CD8-positive, alpha-beta memory T cell (primary cell): ENCODE data around the gene GSX2. TPM values are rescaled to one million over a fixed set of nuclear protein-coding genes. Genes with fewer than 3 reads are reported as not detected.

Experiments
- CTCF ChIA-PET: fragments of 350-600 bp; sonication (Branson Sonifier 250); formaldehyde crosslinking; loops from one replicate; lab custom pipeline; 2021; ENCODE audit warnings: antibody characterized with exemption; lab: Charles Lee
- POLR2A ChIA-PET: fragments of 350-600 bp; sonication (Branson Sonifier 250); formaldehyde crosslinking; loops from one replicate; lab custom pipeline; 2021; ENCODE audit warnings: antibody characterized with exemption; lab: Charles Lee
- DNase-seq, 5 donors: peaks; one replicate each; pipeline versions ENCODE4 v3.0.0 to v3.0.0-alpha.2; 2020 to 2022; ENCODE audit warnings: mixed read lengths in 1 of 5
- H3K27ac ChIP-seq: one replicate; pipeline ENCODE4 v1.7.0; 2013; ENCODE audit warnings: low read depth, mild to moderate bottlenecking, low read length, moderate library complexity
- H3K27me3 ChIP-seq: 2 replicates; pipeline ENCODE4 v1.7.0; 2013; ENCODE audit warnings: low read length, mild to moderate bottlenecking; ENCODE audit not compliant: insufficient read depth, poor library complexity, severe bottlenecking
- H3K36me3 ChIP-seq: 2 replicates; pipeline ENCODE4 v1.7.0; 2013; ENCODE audit warnings: mild to moderate bottlenecking, low read length, moderate library complexity; ENCODE audit not compliant: insufficient read depth
- H3K4me1 ChIP-seq: 2 replicates; pipeline ENCODE4 v1.7.0; 2013; ENCODE audit warnings: mild to moderate bottlenecking, low read length, moderate library complexity; ENCODE audit not compliant: insufficient read depth
- H3K4me3 ChIP-seq: 2 replicates; pipeline ENCODE4 v1.7.0; 2013; ENCODE audit warnings: mild to moderate bottlenecking, low read length
- H3K9me3 ChIP-seq: 2 replicates; pipeline ENCODE4 v1.7.0; 2013; ENCODE audit warnings: mild to moderate bottlenecking, low read length
- H3K27ac Mint-ChIP-seq, 8 donors: one replicate each; pipeline ENCODE4 v1.8.0; 2020 to 2021; ENCODE audit warnings: mixed read lengths in 8 of 8, mild to moderate bottlenecking in 6 of 8, inconsistent platforms in 3 of 8, moderate library complexity in 3 of 8
- H3K27me3 Mint-ChIP-seq, 2 donors: one replicate each; pipeline ENCODE4 v1.8.0; 2020 to 2021; ENCODE audit warnings: mixed read lengths in 2 of 2, mild to moderate bottlenecking in 1 of 2, moderate library complexity in 1 of 2
- H3K36me3 Mint-ChIP-seq, 3 donors: one replicate each; pipeline ENCODE4 v1.8.0; 2020 to 2021; ENCODE audit warnings: mixed read lengths in 3 of 3, inconsistent platforms in 1 of 3, mild to moderate bottlenecking in 1 of 3
- H3K4me1 Mint-ChIP-seq, 3 donors: one replicate each; pipeline ENCODE4 v1.8.0; 2020 to 2021; ENCODE audit warnings: mixed read lengths in 3 of 3, inconsistent platforms in 1 of 3, mild to moderate bottlenecking in 1 of 3
- H3K4me3 Mint-ChIP-seq, 7 donors: one replicate each; pipeline ENCODE4 v1.8.0; 2020 to 2021; ENCODE audit warnings: mixed read lengths in 7 of 7, mild to moderate bottlenecking in 6 of 7, moderate library complexity in 4 of 7, inconsistent platforms in 2 of 7
- H3K9me3 Mint-ChIP-seq, 5 donors: one replicate each; pipeline ENCODE4 v1.8.0; 2020 to 2022; ENCODE audit warnings: mixed read lengths in 5 of 5, mild to moderate bottlenecking in 3 of 5, moderate library complexity in 2 of 5, inconsistent platforms in 1 of 5
- polyA plus RNA-seq: library from polyadenylated mRNA; unstranded; fragments of 300-500 nt; fragmentation: Illumina TruSeq; gene quantifications from one replicate; pipeline ENCODE4 v1.2.3, GENCODE V29; 2021
- total RNA-seq, 2 experiments: library from RNA; stranded (reverse); gene quantifications; one replicate each; pipeline ENCODE4 v1.2.3, GENCODE V29; 2021

GSX2 gene
- total and polyA plus RNA-seq, 3 experiments from 2014 or later: not detected

- Mint-ChIP-seq H3K27ac (no peak overlapping the region), H3K36me3 (peaks cover 0 to 6% (median 0%) of the 10 kb centered on the region in 3 donors), H3K4me1 (no peaks in the 10 kb centered on the region), H3K27me3 (peaks cover 6 to 33% of the 10 kb centered on the region in 2 donors), H3K4me3 (no peak overlapping the region), H3K9me3 (no peaks in the 10 kb centered on the region)
- ChIA-PET POLR2A (no interaction called here), CTCF (no interaction called here)
- H3K4me1 ChIP-seq: no peaks in the 10 kb centered on the region
- H3K36me3 ChIP-seq: no peaks in the 10 kb centered on the region
- H3K27ac ChIP-seq: no peak overlapping the region
- H3K9me3 ChIP-seq: no peaks in the 10 kb centered on the region
- H3K27me3 ChIP-seq: peaks cover 3% of the 10 kb centered on the region
- no peak for DNase-seq
- no peak overlapping the region for H3K4me3 ChIP-seq
Measured at GRCh38 chr4:54082168-54082567, 17.8 kb upstream of the GSX2 start.

GRCh38 chr4:54085284-54085683 is 14.7 kb upstream of the GSX2 start:
- H3K4me1 Mint-ChIP-seq: no peaks in the 10 kb centered on the region
- H3K27me3 ChIP-seq: peaks cover 3% of the 10 kb centered on the region
- H3K27ac Mint-ChIP-seq: no peak overlapping the region
- H3K4me3 Mint-ChIP-seq: no peak overlapping the region
- H3K4me3 ChIP-seq: no peak overlapping the region
- ChIA-PET POLR2A (interaction anchor here (0.7 kb wide), 2 partner anchors 80 to 662 kb away, joined by 3 to 8 read pairs; no protein-coding TSS in a partner anchor), CTCF (interaction anchor here (0.9 kb wide), 1 partner anchor 28 kb away, joined by 3 read pairs; no protein-coding TSS in a partner anchor)
- H3K27me3 Mint-ChIP-seq: peaks cover 2 to 24% of the 10 kb centered on the region in 2 donors
- no peak for DNase-seq
- H3K9me3 ChIP-seq: no peaks in the 10 kb centered on the region
- H3K27ac ChIP-seq: no peak overlapping the region
- peaks cover 0 to 6% (median 0%) of the 10 kb centered on the region in 3 donors for H3K36me3 Mint-ChIP-seq
- H3K4me1 ChIP-seq: no peaks in the 10 kb centered on the region
- H3K9me3 Mint-ChIP-seq: no peaks in the 10 kb centered on the region
- H3K36me3 ChIP-seq: no peaks in the 10 kb centered on the region

- Histone ChIP-seq H3K4me1 (peaks cover 14% of the 10 kb centered on the region), H3K27ac (no peak overlapping the region), H3K9me3 (no peaks in the 10 kb centered on the region), H3K4me3 (no peak overlapping the region), H3K27me3 (peaks cover 26% of the 10 kb centered on the region), H3K36me3 (no peaks in the 10 kb centered on the region)
- no peak for DNase-seq
- POLR2A ChIA-PET: no interaction called here
- peaks cover 24 to 53% of the 10 kb centered on the region in 2 donors for H3K27me3 Mint-ChIP-seq
- no peaks in the 10 kb centered on the region for H3K9me3 Mint-ChIP-seq
- H3K36me3 Mint-ChIP-seq: no peaks in the 10 kb centered on the region
- H3K4me3 Mint-ChIP-seq: peak overlapping the region in 1 of 7 donors; percentile 12
- H3K27ac Mint-ChIP-seq: no peak overlapping the region
- H3K4me1 Mint-ChIP-seq: peaks cover 22 to 27% (median 25%) of the 10 kb centered on the region in 3 donors
- CTCF ChIA-PET: no interaction called here
Measured at GRCh38 chr4:54089875-54090274, 10.1 kb upstream of the GSX2 start.

GRCh38 chr4:54090404-54090803 is 9.6 kb upstream of the GSX2 start:
- peaks cover 29 to 58% of the 10 kb centered on the region in 2 donors for H3K27me3 Mint-ChIP-seq

GRCh38 chr4:54090804-54091623 is 8.9 kb upstream of the GSX2 start:
- DNase-seq: peak in 3 of 5 donors; percentile 25 to 59 (median 29)
- no peaks in the 10 kb centered on the region for H3K9me3 Mint-ChIP-seq
- no peaks in the 10 kb centered on the region for H3K36me3 Mint-ChIP-seq
- peak overlapping the region in 3 of 8 donors; percentile 33 to 41 (median 37) for H3K27ac Mint-ChIP-seq
- peak overlapping the region; percentile 83 to 94 (median 86) for H3K4me3 Mint-ChIP-seq
- ChIA-PET CTCF (no interaction called here), POLR2A (no interaction called here)
- H3K4me3 ChIP-seq: peak overlapping the region; percentile 62
- peaks cover 22 to 27% (median 26%) of the 10 kb centered on the region in 3 donors for H3K4me1 Mint-ChIP-seq
- no peak overlapping the region for H3K27ac ChIP-seq
- H3K27me3 Mint-ChIP-seq: peaks cover 34 to 63% of the 10 kb centered on the region in 2 donors
- H3K36me3 ChIP-seq: no peaks in the 10 kb centered on the region
- peaks cover 37% of the 10 kb centered on the region for H3K27me3 ChIP-seq
- H3K9me3 ChIP-seq: no peaks in the 10 kb centered on the region
- H3K4me1 ChIP-seq: peaks cover 14% of the 10 kb centered on the region

More at GRCh38 chr4:54090404-54090803, 9.6 kb upstream of the GSX2 start:
- no peaks in the 10 kb centered on the region for H3K36me3 Mint-ChIP-seq
- Histone ChIP-seq H3K27me3 (peaks cover 31% of the 10 kb centered on the region), H3K27ac (no peak overlapping the region), H3K4me3 (no peak overlapping the region), H3K4me1 (peaks cover 14% of the 10 kb centered on the region), H3K9me3 (no peaks in the 10 kb centered on the region), H3K36me3 (no peaks in the 10 kb centered on the region)
- peak overlapping the region in 4 of 7 donors; percentile 34 to 90 (median 84) for H3K4me3 Mint-ChIP-seq
- CTCF ChIA-PET: no interaction called here
- no peak overlapping the region for H3K27ac Mint-ChIP-seq
- POLR2A ChIA-PET: no interaction called here
- no peak for DNase-seq
- H3K4me1 Mint-ChIP-seq: peaks cover 22 to 27% (median 25%) of the 10 kb centered on the region in 3 donors
- no peaks in the 10 kb centered on the region for H3K9me3 Mint-ChIP-seq

- Mint-ChIP-seq H3K27ac (peak overlapping the region in 6 of 8 donors; percentile 12 to 82 (median 66)), H3K27me3 (peaks cover 42 to 68% of the 10 kb centered on the region in 2 donors), H3K4me1 (peaks cover 24 to 33% (median 27%) of the 10 kb centered on the region in 3 donors), H3K4me3 (peak overlapping the region; percentile 83 to 94 (median 86)), H3K36me3 (no peaks in the 10 kb centered on the region), H3K9me3 (no peaks in the 10 kb centered on the region)
- Histone ChIP-seq H3K27ac (no peak overlapping the region), H3K36me3 (no peaks in the 10 kb centered on the region), H3K9me3 (no peaks in the 10 kb centered on the region), H3K4me1 (peaks cover 14% of the 10 kb centered on the region), H3K4me3 (peak overlapping the region; percentile 62), H3K27me3 (peaks cover 45% of the 10 kb centered on the region)
- POLR2A ChIA-PET: interaction anchor here (0.8 kb wide), 1 partner anchor 38 kb away, joined by 5 read pairs; no protein-coding TSS in a partner anchor
- CTCF ChIA-PET: no interaction called here
- peak; percentile 65 to 89 (median 78) for DNase-seq
Measured at GRCh38 chr4:54091637-54092404, 8.1 kb upstream of the GSX2 start.

GRCh38 chr4:54092405-54093323 is 7.3 kb upstream of the GSX2 start:
- POLR2A ChIA-PET: interaction anchor here (0.8 to 1.2 kb wide), 3 partner anchors 15 to 39 kb away, joined by 3 to 11 read pairs (median 5); no protein-coding TSS in a partner anchor
- H3K27me3 ChIP-seq: peaks cover 52% of the 10 kb centered on the region
- no peaks in the 10 kb centered on the region for H3K36me3 Mint-ChIP-seq
- DNase-seq: no peak
- H3K9me3 Mint-ChIP-seq: no peaks in the 10 kb centered on the region
- H3K9me3 ChIP-seq: no peaks in the 10 kb centered on the region
- peaks cover 14% of the 10 kb centered on the region for H3K4me1 ChIP-seq
- no peaks in the 10 kb centered on the region for H3K36me3 ChIP-seq
- CTCF ChIA-PET: no interaction called here
- H3K27ac Mint-ChIP-seq: peak overlapping the region in 1 of 8 donors; percentile 73
- H3K27me3 Mint-ChIP-seq: peaks cover 50 to 77% of the 10 kb centered on the region in 2 donors
- H3K27ac ChIP-seq: no peak overlapping the region
- peak overlapping the region; percentile 62 for H3K4me3 ChIP-seq
- peaks cover 24 to 38% (median 27%) of the 10 kb centered on the region in 3 donors for H3K4me1 Mint-ChIP-seq
- peak overlapping the region; percentile 83 to 94 (median 86) for H3K4me3 Mint-ChIP-seq
